NCI-H2196 (cell line): Measurements from ENCODE around the gene ACTN4.

Experiments
- DNase-seq: peaks from one replicate; lab custom pipeline; 2025; ENCODE audit not compliant: unreplicated experiment; lab: John Stamatoyannopoulos, UW

ACTN4 gene

GRCh38 chr19:38635483-38636399 lies 11.7 kb upstream of the ACTN4 start:
- DNase-seq = no peak

- DNase-seq = no peak
Measured at GRCh38 chr19:38638461-38638860, 9.0 kb upstream of the ACTN4 start.

- DNase-seq = no peak
Measured at GRCh38 chr19:38639679-38640078, 7.8 kb upstream of the ACTN4 start.

- DNase-seq = no peak
Measured at GRCh38 chr19:38640368-38640767, 7.1 kb upstream of the ACTN4 start.

- DNase-seq = no peak
Measured at GRCh38 chr19:38642176-38642575, 5.3 kb upstream of the ACTN4 start.

- no peak for DNase-seq
Measured at GRCh38 chr19:38644719-38645118, 2.7 kb upstream of the ACTN4 start.

- no peak for DNase-seq
Measured at GRCh38 chr19:38647966-38648768, 718 bp downstream of the ACTN4 start.

GRCh38 chr19:38648769-38649304 lies 1.4 kb downstream of the ACTN4 start:
- no peak for DNase-seq

- peak; percentile 59 for DNase-seq
Measured at GRCh38 chr19:38649305-38650171, 2.1 kb downstream of the ACTN4 start.

GRCh38 chr19:38650172-38650775 lies 2.8 kb downstream of the ACTN4 start:
- DNase-seq = no peak

GRCh38 chr19:38650911-38651584 lies 3.6 kb downstream of the ACTN4 start:
- no peak for DNase-seq

GRCh38 chr19:38653028-38653571 lies 5.7 kb downstream of the ACTN4 start:
- DNase-seq = no peak

- DNase-seq = no peak
Measured at GRCh38 chr19:38654628-38655055, 7.2 kb downstream of the ACTN4 start.

GRCh38 chr19:38655148-38655824 lies 7.8 kb downstream of the ACTN4 start:
- no peak for DNase-seq

GRCh38 chr19:38656171-38656981 lies 8.9 kb downstream of the ACTN4 start:
- DNase-seq = no peak

GRCh38 chr19:38657633-38658222 lies 10.3 kb downstream of the ACTN4 start:
- DNase-seq = no peak

- peak; percentile 93 for DNase-seq
Measured at GRCh38 chr19:38658462-38659306, 11.2 kb downstream of the ACTN4 start.
